Stimulated activated CD4-positive, alpha-beta T cell treated with anti-CD3 and anti-CD28 coated beads, TNF-alpha, amount 100 ng/mL, for 1 hour (primary cell): ENCODE results near the gene PPP1CA.

ENCODE experiments used
- DNase-seq, 3 donors: peaks; one replicate each; pipeline ENCODE4 v3.0.0-alpha.2; 2020; ENCODE audit warnings: low read depth in 3 of 3, low spot score in 1 of 3

Gene PPP1CA

GRCh38 chr11:67401495-67402191, at the start of gene PPP1CA:
Gene PPP1CA, minus strand, starts transcription at chr11:67401858. Its CDS starts 76 bp downstream, at chr11:67401782.
- peak; percentile 80 to 95 (median 91) for DNase-seq

GRCh38 chr11:67450796-67451657, 49.4 kb upstream of the PPP1CA start:
- no peak for DNase-seq

GRCh38 chr11:67449116-67449844, 47.6 kb upstream of the PPP1CA start:
- DNase-seq = no peak

GRCh38 chr11:67448220-67448609, 46.6 kb upstream of the PPP1CA start:
- no peak for DNase-seq

- no peak for DNase-seq
These were observed 43.9 kb upstream of the PPP1CA start for GRCh38 chr11:67445515-67445914.

- DNase-seq = no peak
These were observed 41.1 kb upstream of the PPP1CA start for GRCh38 chr11:67442504-67443404.

GRCh38 chr11:67441731-67442351, 40.2 kb upstream of the PPP1CA start:
- no peak for DNase-seq

- no peak for DNase-seq
These were observed 39.5 kb upstream of the PPP1CA start for GRCh38 chr11:67441098-67441563.

- no peak for DNase-seq
These were observed 38.8 kb upstream of the PPP1CA start for GRCh38 chr11:67440229-67441097.

GRCh38 chr11:67439321-67440228, 37.9 kb upstream of the PPP1CA start:
- DNase-seq = no peak

- peak; percentile 43 to 65 (median 51) for DNase-seq
These were observed 36.7 kb upstream of the PPP1CA start for GRCh38 chr11:67438158-67438902.

GRCh38 chr11:67437809-67438157, 36.1 kb upstream of the PPP1CA start:
- no peak for DNase-seq

- DNase-seq = peak; percentile 51 to 69 (median 62)
These were observed 35.6 kb upstream of the PPP1CA start, which contains the start of gene PTPRCAP for GRCh38 chr11:67437082-67437808. Gene PTPRCAP, minus strand, starts transcription at chr11:67437682. Its CDS starts 63 bp downstream, at chr11:67437619.

GRCh38 chr11:67436459-67437081, 34.9 kb upstream of the PPP1CA start:
- peak in 2 of 3 donors; percentile 47 to 60 for DNase-seq

- DNase-seq = no peak
These were observed 34.2 kb upstream of the PPP1CA start for GRCh38 chr11:67435727-67436458.
